NCI-H526 (cell line): ENCODE results near the gene NT5C1B.
"Not testable (repeated sequence)": the region's sequence is repeated elsewhere in the genome, so short reads cannot be mapped to it uniquely, and the experiment has no call there.

Experiments used
- DNase-seq, 2 experiments: peaks; one replicate each; lab custom pipeline; 2025; lab: John Stamatoyannopoulos, UW

NT5C1B gene

GRCh38 chr2:18589354-18589753 is at the start of gene NT5C1B:
Gene NT5C1B (minus strand): TSS chr2:18589569. CDS start chr2:18589468, 101 bp downstream.
- no peak for DNase-seq

- no peak for DNase-seq
Observed at GRCh38 chr2:18637196-18637595, 47.8 kb upstream of the NT5C1B start.

- not testable (repeated sequence) for DNase-seq
Observed at GRCh38 chr2:18632699-18633098, 43.3 kb upstream of the NT5C1B start.

GRCh38 chr2:18630941-18631340 is 41.6 kb upstream of the NT5C1B start:
- no peak for DNase-seq

- DNase-seq: no peak
Observed at GRCh38 chr2:18630541-18630940, 41.2 kb upstream of the NT5C1B start.

GRCh38 chr2:18630101-18630500 is 40.7 kb upstream of the NT5C1B start:
- DNase-seq: no peak

GRCh38 chr2:18626958-18627650 is 37.7 kb upstream of the NT5C1B start:
- DNase-seq: no peak

- no peak for DNase-seq
Observed at GRCh38 chr2:18626256-18626668, 36.9 kb upstream of the NT5C1B start.

GRCh38 chr2:18625563-18625962 is 36.2 kb upstream of the NT5C1B start:
- DNase-seq: no peak

- no peak for DNase-seq
Observed at GRCh38 chr2:18623782-18624181, 34.4 kb upstream of the NT5C1B start.

GRCh38 chr2:18620867-18621632 is 31.7 kb upstream of the NT5C1B start:
- no peak for DNase-seq

GRCh38 chr2:18619091-18619490 is 29.7 kb upstream of the NT5C1B start:
- no peak for DNase-seq

- DNase-seq: no peak
Observed at GRCh38 chr2:18614041-18614440, 24.7 kb upstream of the NT5C1B start.

- DNase-seq: no peak
Observed at GRCh38 chr2:18612133-18612532, 22.8 kb upstream of the NT5C1B start.

GRCh38 chr2:18611604-18612003 is 22.2 kb upstream of the NT5C1B start:
- no peak for DNase-seq

GRCh38 chr2:18611184-18611583 is 21.8 kb upstream of the NT5C1B start:
- no peak for DNase-seq

GRCh38 chr2:18610651-18611050 is 21.3 kb upstream of the NT5C1B start:
- no peak for DNase-seq

GRCh38 chr2:18610090-18610489 is 20.7 kb upstream of the NT5C1B start:
- no peak for DNase-seq

GRCh38 chr2:18605115-18605514 is 15.7 kb upstream of the NT5C1B start:
- DNase-seq: no peak

GRCh38 chr2:18604531-18604885 is 15.1 kb upstream of the NT5C1B start:
- no peak for DNase-seq

GRCh38 chr2:18603854-18604530 is 14.6 kb upstream of the NT5C1B start:
- no peak for DNase-seq

- no peak for DNase-seq
Observed at GRCh38 chr2:18602298-18602697, 12.9 kb upstream of the NT5C1B start.

- DNase-seq: no peak
Observed at GRCh38 chr2:18600255-18600613, 10.9 kb upstream of the NT5C1B start.
